NCI-H187 treated with DMSO at 0.1 percent for 48 hours (cell line): ENCODE results near the gene FBLN1.
"Not testable (repeated sequence)": the region's sequence is repeated elsewhere in the genome, so short reads cannot be mapped to it uniquely, and the experiment has no call there.

ENCODE experiments used
- DNase-seq: peaks from one replicate; lab custom pipeline; 2025; lab: John Stamatoyannopoulos, UW

The FBLN1 gene

GRCh38 chr22:45476814-45477213 is 25.9 kb upstream of the FBLN1 start:
- no peak for DNase-seq

GRCh38 chr22:45477366-45478107 is 25.1 kb upstream of the FBLN1 start:
- DNase-seq: no peak

GRCh38 chr22:45478108-45478771 is 24.4 kb upstream of the FBLN1 start:
- DNase-seq: no peak

GRCh38 chr22:45480717-45481116 is 22.0 kb upstream of the FBLN1 start:
- DNase-seq: no peak

- no peak for DNase-seq
Measured at GRCh38 chr22:45481661-45482060, 21.0 kb upstream of the FBLN1 start.

GRCh38 chr22:45482169-45482568 is 20.5 kb upstream of the FBLN1 start:
- no peak for DNase-seq

GRCh38 chr22:45483319-45483718 is 19.4 kb upstream of the FBLN1 start:
- no peak for DNase-seq

GRCh38 chr22:45483918-45484499 is 18.7 kb upstream of the FBLN1 start:
- DNase-seq: no peak

- DNase-seq: no peak
Measured at GRCh38 chr22:45484742-45485141, 17.9 kb upstream of the FBLN1 start.

GRCh38 chr22:45485261-45485660 is 17.4 kb upstream of the FBLN1 start:
- DNase-seq: no peak

GRCh38 chr22:45488764-45489370 is 13.8 kb upstream of the FBLN1 start:
- DNase-seq: no peak

GRCh38 chr22:45490836-45491235 is 11.8 kb upstream of the FBLN1 start:
- DNase-seq: no peak

GRCh38 chr22:45491841-45492240 is 10.8 kb upstream of the FBLN1 start:
- no peak for DNase-seq

GRCh38 chr22:45493286-45493771 is 9.4 kb upstream of the FBLN1 start:
- no peak for DNase-seq

GRCh38 chr22:45494306-45494705 is 8.4 kb upstream of the FBLN1 start:
- not testable (repeated sequence) for DNase-seq

GRCh38 chr22:45495616-45496015 is 7.1 kb upstream of the FBLN1 start:
- not testable (repeated sequence) for DNase-seq

GRCh38 chr22:45496451-45496941 is 6.2 kb upstream of the FBLN1 start:
- DNase-seq: no peak

- DNase-seq: no peak
Measured at GRCh38 chr22:45497351-45498145, 5.1 kb upstream of the FBLN1 start.

GRCh38 chr22:45499746-45500145 is 2.9 kb upstream of the FBLN1 start:
- DNase-seq: no peak

- DNase-seq: no peak
Measured at GRCh38 chr22:45503050-45503815, 550 bp downstream of the FBLN1 start.

- DNase-seq: no peak
Measured at GRCh38 chr22:45503816-45504372, 1.2 kb downstream of the FBLN1 start.
